GM12874 (cell line): ENCODE measurements around the gene SEC11A.
A peak's percentile ranks its signal among the peaks of the same experiment; 100 is the strongest.

Experiments used
- TF ChIP-seq, protein P1 (sequence below): IDR thresholded peaks from 2 replicates; pipeline ENCODE4 v1.5.1; 2011; ENCODE audit warnings: low read depth, mild to moderate bottlenecking, control low read depth, low read length, moderate library complexity; ENCODE audit not compliant: insufficient read depth

Gene SEC11A

GRCh38 chr15:84759018-84759417 lies 43.1 kb upstream of the SEC11A start:
- TF ChIP-seq, protein P1, sequence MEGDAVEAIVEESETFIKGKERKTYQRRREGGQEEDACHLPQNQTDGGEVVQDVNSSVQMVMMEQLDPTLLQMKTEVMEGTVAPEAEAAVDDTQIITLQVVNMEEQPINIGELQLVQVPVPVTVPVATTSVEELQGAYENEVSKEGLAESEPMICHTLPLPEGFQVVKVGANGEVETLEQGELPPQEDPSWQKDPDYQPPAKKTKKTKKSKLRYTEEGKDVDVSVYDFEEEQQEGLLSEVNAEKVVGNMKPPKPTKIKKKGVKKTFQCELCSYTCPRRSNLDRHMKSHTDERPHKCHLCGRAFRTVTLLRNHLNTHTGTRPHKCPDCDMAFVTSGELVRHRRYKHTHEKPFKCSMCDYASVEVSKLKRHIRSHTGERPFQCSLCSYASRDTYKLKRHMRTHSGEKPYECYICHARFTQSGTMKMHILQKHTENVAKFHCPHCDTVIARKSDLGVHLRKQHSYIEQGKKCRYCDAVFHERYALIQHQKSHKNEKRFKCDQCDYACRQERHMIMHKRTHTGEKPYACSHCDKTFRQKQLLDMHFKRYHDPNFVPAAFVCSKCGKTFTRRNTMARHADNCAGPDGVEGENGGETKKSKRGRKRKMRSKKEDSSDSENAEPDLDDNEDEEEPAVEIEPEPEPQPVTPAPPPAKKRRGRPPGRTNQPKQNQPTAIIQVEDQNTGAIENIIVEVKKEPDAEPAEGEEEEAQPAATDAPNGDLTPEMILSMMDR = no peak

DNA sequence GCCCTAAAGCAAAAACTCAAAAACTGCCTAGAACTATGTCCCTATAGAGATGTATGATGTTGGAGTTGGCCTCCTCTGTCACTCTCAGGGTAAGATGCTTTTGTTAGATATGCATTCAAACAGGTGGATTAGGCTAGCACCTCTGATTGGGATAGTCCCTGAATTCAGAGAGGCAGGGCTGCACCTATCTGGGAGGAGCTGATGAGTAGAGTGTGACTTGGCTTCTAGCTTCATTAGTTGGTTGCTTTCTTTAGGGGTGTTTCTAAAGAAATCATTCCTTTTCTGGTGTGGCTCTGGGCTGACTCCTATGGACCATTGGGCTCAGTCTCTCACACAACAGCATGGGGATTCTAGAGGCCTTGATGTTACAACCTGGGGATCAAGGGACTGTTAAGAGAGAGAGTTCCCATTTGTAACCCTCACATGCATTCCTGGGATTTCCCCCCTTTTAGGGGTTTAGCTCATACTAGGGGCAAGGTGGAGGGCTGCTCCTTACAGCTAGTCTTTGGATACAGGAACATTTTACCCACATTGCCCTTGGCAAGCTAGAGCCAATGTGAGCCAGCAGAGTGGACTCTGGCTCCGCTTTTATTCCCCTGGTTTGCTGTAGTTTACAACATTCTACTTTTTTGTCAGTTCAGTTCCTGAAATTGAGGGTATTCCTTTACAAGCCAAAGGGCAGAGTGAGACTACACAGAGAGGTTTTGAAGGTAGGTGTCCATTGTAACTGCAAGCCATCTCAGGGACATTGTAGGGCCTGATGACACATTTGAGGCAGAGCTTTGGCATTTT lies 40.0 kb upstream of the SEC11A start:
- TF ChIP-seq, protein P1 = no peak

GRCh38 chr15:84752700-84753099 lies 36.8 kb upstream of the SEC11A start:
- TF ChIP-seq, protein P1 = no peak

DNA sequence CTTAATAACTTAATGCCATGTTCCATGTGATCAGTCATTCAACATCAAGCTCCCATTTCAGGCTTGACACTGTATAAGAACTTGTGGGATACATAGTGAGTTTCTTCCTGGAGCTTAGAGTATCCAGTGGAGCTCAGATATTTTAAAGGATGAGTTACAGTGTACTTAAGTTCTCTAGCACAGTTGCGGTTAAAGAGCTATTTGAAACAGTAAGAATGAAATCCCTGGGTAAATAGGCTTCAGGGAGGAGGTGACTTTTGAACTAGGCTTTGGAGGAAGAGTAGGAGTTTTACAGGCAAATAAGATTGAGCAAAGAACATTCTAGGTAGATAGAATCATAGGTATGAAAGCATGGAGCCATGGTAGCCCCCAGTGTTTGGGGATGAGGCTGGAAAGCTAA lies 36.3 kb upstream of the SEC11A start:
- TF ChIP-seq, protein P1 = no peak

DNA sequence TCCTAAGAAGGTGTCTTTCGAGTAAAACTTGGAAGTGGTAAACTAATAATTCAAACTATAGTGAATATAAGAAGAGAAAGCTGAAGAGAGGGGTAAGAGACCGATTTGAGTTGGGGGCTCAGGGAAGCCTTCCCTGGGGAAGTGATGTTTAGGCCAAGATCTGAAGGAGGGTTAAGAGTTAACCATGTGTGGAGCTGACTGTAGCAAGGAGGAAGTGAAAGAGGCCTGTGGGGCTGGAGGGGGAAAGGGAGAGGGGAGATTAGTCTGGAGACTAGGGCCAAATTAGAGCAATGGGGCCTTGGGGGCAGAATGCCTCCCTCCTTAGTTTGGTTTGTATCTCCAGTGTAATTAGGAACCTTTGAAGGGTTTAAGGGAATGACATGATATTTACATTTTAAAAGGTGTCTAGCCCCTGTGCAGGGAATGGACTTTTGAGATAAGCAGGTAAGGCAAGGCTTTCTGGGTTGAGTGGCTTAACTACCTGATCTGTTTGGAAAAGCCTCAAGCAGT lies 34.7 kb upstream of the SEC11A start:
- TF ChIP-seq, protein P1 = no peak

DNA sequence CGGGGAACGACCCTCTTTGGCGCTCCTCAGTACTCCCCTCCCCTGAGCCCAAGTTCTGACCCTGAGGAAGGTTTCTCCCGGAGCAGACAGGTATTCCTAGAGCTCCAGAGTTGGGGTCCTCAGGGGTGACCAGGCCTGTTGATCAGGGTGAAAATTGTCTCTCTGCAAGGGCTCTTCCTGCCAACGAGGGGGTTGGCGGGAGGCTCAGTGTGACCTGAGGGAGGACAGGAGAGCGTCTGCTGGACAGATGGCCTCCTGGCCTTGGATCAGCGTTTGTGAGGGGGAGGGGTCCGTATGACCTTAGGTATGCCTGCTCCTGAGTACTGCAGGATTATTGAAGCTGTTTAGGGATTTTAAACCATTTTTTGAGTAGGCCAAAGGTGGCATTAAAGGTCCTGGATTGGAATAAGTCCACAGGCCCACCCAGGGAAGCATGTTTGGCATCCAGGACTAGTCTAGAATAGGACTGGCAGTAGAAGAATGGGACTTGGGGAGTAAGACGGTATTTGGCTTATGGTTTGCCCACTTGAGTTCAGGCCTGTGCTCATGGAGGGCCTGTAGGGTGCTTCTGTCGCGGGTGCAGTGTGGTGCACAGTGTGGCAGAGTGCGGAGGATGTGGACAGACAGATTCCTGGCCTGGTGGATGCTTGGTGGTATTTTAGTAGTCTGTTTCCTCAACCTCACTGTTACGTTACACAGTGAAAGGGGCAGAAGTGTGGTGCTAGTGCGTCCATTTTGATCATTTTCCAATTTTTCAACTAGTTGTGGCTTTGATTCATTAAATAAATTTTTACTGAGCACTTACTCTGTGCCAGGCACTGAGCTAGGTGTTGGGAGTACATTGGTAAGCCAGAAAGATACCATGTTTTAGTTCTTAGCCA lies 33.4 kb upstream of the SEC11A start:
- TF ChIP-seq, protein P1 = 0 out of 2 replicates have a peak, but pooled peaks have one; percentile 3
